Transverse colon (tissue), 4 donors: ENCODE measurements around the gene PTCSC3.

Experiments
- CTCF ChIP-seq, 5 experiments: fragments of 200-600 bp in 3 of 5; fragments of 450-650 bp in 2 of 5; sonication (generic) in 3 of 5; IDR thresholded peaks; 1 replicate in 2 of 5; 2 replicates in 3 of 5; pipeline ENCODE4 v1.5.1; 2016 to 2017; ENCODE audit warnings: antibody characterized with exemption in 5 of 5, inconsistent platforms in 3 of 5, mild to moderate bottlenecking in 2 of 5, moderate library complexity in 1 of 5
- POLR2A ChIP-seq: fragments of 450-650 bp; IDR thresholded peaks from one replicate; pipeline ENCODE4 v1.6.1; 2016; ENCODE audit warnings: antibody characterized with exemption, mild to moderate bottlenecking, moderate library complexity
- POLR2AphosphoS5 ChIP-seq, 3 donors: sonication (generic); formaldehyde crosslinking; IDR thresholded peaks; one replicate each; pipeline ENCODE4 v1.6.1; 2016; ENCODE audit warnings: antibody characterized with exemption in 3 of 3

DNA sequence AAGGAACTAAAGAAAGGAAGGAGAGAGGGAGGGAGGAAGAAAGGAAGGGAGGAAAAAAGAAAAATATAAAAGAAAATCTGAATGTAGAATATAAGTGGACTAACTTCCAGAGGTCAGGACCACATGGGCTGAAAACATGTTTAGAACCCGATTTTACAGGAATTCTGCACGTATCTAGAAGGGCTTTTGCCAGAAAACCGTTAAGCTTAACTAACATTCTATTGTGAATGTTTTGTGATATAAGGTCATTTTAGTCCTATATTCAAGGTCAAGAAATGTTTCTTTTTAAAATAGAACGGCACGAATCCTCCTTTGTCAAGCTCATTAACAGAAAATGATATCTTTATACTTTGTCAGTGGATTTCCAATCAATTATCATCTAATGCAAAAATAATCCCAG lies 13.1 kb downstream of the PTCSC3 start:
- no peak for TF ChIP-seq CTCF (IDR thresholded peaks at IDR 0.05)
- TF ChIP-seq POLR2AphosphoS5 (IDR thresholded peaks at IDR 0.05): no peak
- TF ChIP-seq POLR2A: no peak
